Hypothalamus (tissue), 51 donors: ENCODE data around the gene TRMU.

Experiments
- DNase-seq, 51 donors: peaks; one replicate each; lab custom pipeline; 2025; lab: John Stamatoyannopoulos, UW

The TRMU gene

GRCh38 chr22:46331496-46331895 is 4.0 kb upstream of the TRMU start:
- DNase-seq, result no peak

- peak in 3 of 51 donors; percentile 6 to 37 (median 28) for DNase-seq
Measured at GRCh38 chr22:46336119-46337078, 885 bp downstream of the TRMU start.

- DNase-seq, result no peak
Measured at GRCh38 chr22:46337870-46338269, 2.4 kb downstream of the TRMU start.

GRCh38 chr22:46338636-46339035 is 3.1 kb downstream of the TRMU start:
- DNase-seq, result no peak

DNA sequence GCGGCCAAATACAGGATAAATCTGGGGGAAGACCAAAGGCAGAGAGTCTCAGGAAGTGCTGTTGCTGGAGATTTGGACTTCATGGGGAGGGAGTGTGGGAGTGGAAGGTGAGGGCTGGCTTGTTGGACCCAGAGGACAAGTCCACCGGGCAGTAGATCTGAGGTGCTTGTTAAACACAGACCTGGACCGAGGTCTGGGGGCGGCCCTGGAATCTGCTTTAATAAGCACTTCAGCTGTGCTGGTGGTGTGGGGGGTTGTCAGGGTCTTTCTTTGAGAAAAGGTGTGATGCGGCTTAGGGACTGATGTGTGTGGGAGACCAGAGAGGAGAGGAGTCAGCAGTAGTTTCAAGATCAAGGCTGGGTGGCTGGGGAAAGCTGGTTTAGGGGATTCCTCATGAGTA is 4.4 kb downstream of the TRMU start:
- DNase-seq, result no peak

DNA sequence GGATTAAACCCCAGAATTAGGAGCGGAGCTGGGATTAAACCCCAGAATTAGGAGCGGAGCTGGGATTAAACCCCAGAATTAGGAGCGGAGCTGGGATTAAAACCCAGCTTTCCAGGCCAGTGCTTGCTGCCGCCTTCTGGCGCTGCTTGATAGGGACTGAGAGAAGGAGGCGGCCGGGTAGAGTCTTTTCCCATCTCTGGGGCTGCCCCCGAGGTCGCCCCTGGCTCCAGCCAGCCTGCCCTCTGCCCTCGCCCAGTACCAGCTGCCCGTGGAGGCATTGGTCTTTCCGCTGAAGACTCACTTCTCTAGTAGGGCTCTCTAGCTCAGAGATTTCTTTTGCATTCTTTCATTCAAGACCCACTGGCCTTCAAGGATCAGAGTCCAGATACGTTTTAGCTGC is 5.2 kb downstream of the TRMU start:
- DNase-seq, result no peak

DNA sequence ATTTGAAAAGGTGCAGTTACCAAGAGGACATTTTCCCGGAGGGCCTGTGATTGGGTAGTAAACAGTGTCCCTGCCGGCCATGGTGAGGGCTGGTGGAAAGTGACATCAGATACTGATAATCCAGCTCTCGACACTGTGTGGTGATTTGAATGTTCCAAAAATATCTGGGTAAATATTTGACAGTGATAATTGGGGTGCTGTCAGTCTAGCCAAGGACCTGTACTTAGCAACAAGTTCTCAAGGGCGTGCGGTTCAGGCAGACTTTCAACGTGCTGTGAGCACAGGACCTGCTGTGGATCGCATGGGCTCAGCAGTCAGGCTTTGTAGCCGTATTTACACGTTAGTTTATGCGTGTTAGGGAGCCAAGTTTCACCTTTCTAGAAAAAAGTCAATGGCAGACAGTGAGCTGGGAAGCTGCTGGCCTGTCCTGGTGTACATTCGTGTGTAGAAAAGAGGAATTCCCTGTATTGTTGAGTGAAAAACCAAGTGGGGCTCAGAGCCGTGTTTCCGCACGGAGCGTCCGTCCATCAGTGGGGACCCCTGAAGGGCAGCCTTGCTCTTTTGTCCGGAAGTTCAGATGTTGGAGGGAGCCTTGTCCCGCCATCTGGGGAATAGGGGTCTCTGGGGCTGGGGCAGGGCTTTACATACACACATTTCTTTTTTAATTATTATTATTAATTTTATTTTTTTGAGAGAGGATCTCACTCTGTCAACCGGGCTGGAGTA is 11.3 kb downstream of the TRMU start:
- DNase-seq, result no peak

DNA sequence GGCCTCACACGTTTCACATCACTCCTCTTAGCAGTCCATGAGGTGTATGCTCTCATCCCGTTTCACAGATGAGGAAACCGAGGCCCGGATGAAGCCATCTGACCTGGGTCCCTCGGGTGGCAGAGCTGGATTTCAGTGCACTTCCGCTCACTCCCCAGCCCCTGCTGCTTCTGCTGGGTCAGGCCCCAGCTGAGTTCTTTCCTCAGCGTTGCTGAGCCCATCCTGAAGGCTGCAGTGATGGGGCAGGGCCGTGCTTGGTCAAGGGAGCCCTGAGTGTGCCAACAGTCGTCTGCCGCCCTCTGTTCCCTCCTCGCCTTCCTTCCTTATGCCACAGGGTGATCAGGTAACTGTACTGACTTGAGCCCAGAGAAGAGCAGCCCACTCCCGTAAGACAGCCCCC is 12.1 kb downstream of the TRMU start:
- no peak for DNase-seq

GRCh38 chr22:46348099-46348695 is 12.7 kb downstream of the TRMU start:
- no peak for DNase-seq

- peak in 1 of 51 donors; percentile 38 for DNase-seq
Measured at GRCh38 chr22:46349238-46349637, 13.7 kb downstream of the TRMU start.

DNA sequence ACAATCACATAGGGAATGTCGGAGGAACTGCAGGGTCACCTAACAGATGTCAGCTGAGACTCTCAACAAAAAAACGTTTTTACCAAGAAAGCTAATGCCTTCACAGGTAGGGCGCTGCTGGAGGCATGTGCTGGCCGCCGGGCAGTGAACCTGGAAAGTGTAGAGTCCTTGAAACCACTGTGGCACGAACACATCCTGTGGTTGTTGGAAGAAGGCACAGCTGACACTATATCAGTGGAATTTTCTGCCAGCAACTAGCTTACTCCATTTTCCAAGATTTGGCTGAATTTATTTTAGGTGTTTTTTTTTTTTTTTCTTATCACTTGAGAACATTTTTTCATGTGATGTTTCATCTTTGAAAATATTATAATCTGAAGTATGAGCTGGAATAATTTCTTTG is 14.2 kb downstream of the TRMU start:
- no peak for DNase-seq

GRCh38 chr22:46350121-46350520 is 14.6 kb downstream of the TRMU start:
- peak in 1 of 51 donors; percentile 7 for DNase-seq

DNA sequence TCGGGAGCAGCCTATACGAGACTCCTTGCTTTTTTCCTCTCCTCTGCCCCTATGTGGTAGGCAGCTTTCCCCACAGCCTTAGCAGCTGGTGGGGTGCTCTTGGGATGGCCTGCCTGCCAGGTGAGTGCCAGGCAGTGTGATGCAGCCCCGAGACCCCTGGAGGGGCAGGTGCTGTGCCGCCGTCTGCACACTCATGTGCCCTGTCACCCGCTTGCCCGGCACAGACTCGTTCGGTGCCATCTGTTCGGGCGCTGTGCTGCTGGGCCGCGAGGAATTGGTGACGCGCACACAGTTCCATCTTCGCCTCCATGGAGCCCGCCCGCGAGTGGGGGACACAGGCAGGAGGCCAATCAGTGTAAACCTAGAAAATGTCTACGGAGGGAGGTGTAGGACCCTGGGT is 15.1 kb downstream of the TRMU start:
- DNase-seq, result peak in 1 of 51 donors; percentile 7

GRCh38 chr22:46351131-46351735 is 15.7 kb downstream of the TRMU start:
- DNase-seq, result no peak

DNA sequence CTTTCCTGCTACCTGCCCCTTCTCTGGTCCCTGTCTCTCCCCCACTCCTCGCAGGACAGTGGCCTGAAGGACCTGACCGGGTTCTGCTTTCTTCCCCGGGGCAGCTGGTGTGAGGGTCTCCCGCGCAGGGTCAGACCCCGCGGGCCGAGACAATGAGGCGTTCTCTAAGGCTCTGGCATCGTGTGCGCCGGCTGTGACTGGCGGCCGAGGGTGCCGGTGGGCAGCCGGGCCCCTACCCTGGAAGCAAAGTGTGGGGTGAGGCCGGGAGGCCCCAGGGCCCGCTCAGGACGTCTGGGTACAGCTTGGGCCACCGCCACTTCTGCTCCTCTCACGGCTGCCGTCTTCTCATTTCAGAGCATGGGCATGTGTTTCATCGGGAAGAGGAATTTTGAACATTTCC is 16.3 kb downstream of the TRMU start:
- DNase-seq, result no peak

DNA sequence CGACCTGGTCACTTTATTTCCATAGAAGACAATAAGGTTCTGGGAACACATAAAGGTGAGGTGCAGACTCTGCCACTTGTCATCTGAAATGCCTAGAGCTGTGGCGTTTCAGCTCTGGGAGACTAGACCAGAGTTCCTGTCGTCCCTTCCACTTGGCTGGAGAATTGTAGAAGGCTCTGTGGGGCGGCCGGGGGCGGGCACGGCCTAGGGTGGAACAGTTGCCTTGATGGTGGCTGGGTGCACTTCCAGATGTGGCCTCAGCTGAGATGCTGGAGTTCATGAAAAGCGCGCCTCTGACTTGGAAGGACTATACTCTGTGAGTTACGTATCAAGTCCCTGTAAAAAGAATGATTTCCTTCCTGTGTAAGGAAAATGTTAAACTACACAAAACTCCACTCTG is 16.8 kb downstream of the TRMU start:
- no peak for DNase-seq

DNA sequence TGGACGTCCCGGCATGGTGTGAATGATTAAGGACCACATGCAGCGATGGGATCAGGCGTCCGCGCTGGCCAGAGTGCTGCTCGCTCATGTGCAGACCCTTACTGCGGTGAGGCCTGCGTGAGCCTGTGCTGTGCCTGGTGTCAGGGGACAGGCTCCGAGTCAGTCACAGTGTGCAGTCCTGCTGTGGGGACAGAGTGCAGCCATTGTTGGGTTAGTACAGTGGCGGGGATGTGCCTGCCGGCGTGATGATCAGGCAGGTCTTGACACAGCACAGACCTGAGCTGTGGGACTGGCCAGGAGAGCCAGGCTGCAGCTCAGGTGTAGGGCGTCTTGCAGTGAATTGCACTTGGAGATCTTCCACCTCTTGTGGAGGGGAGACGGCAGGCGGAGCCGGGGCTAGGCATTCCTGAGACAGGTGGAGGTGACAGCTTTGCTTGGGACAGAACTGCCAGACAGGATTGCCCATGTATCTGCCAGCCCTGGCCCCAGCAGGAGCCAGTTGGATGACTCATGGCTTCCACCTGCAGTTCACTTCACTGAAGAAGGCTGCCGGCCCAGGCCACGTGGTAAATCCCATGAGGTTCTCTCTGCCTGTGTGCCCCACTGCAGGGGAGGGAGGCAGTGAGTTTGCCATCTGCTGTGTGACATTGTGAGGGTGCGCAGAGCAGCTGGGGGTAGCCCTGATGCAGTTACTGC is 17.3 kb downstream of the TRMU start:
- DNase-seq, result peak in 9 of 51 donors; percentile 11 to 46 (median 29)

- DNase-seq, result no peak
Measured at GRCh38 chr22:46353483-46354105, 18.1 kb downstream of the TRMU start.

- DNase-seq, result no peak
Measured at GRCh38 chr22:46354176-46354992, 18.9 kb downstream of the TRMU start.
